T follicular helper cell (primary cell): ENCODE results near the gene CEMIP2.
"Not testable (repeated sequence)": the region's sequence is repeated elsewhere in the genome, so short reads cannot be mapped to it uniquely, and the experiment has no call there.

Experiments
- DNase-seq: peaks from one replicate; pipeline ENCODE4 v3.0.0-alpha.2; 2020; ENCODE audit warnings: low read depth
- total RNA-seq, 2 experiments: gene quantifications; one replicate each; lab custom pipeline; 2026; lab: John Stamatoyannopoulos, UW

Gene CEMIP2, protein sequence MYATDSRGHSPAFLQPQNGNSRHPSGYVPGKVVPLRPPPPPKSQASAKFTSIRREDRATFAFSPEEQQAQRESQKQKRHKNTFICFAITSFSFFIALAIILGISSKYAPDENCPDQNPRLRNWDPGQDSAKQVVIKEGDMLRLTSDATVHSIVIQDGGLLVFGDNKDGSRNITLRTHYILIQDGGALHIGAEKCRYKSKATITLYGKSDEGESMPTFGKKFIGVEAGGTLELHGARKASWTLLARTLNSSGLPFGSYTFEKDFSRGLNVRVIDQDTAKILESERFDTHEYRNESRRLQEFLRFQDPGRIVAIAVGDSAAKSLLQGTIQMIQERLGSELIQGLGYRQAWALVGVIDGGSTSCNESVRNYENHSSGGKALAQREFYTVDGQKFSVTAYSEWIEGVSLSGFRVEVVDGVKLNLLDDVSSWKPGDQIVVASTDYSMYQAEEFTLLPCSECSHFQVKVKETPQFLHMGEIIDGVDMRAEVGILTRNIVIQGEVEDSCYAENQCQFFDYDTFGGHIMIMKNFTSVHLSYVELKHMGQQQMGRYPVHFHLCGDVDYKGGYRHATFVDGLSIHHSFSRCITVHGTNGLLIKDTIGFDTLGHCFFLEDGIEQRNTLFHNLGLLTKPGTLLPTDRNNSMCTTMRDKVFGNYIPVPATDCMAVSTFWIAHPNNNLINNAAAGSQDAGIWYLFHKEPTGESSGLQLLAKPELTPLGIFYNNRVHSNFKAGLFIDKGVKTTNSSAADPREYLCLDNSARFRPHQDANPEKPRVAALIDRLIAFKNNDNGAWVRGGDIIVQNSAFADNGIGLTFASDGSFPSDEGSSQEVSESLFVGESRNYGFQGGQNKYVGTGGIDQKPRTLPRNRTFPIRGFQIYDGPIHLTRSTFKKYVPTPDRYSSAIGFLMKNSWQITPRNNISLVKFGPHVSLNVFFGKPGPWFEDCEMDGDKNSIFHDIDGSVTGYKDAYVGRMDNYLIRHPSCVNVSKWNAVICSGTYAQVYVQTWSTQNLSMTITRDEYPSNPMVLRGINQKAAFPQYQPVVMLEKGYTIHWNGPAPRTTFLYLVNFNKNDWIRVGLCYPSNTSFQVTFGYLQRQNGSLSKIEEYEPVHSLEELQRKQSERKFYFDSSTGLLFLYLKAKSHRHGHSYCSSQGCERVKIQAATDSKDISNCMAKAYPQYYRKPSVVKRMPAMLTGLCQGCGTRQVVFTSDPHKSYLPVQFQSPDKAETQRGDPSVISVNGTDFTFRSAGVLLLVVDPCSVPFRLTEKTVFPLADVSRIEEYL (N-terminal part only)
- total RNA-seq: 273 to 417 reads per million in 2 experiments

DNA sequence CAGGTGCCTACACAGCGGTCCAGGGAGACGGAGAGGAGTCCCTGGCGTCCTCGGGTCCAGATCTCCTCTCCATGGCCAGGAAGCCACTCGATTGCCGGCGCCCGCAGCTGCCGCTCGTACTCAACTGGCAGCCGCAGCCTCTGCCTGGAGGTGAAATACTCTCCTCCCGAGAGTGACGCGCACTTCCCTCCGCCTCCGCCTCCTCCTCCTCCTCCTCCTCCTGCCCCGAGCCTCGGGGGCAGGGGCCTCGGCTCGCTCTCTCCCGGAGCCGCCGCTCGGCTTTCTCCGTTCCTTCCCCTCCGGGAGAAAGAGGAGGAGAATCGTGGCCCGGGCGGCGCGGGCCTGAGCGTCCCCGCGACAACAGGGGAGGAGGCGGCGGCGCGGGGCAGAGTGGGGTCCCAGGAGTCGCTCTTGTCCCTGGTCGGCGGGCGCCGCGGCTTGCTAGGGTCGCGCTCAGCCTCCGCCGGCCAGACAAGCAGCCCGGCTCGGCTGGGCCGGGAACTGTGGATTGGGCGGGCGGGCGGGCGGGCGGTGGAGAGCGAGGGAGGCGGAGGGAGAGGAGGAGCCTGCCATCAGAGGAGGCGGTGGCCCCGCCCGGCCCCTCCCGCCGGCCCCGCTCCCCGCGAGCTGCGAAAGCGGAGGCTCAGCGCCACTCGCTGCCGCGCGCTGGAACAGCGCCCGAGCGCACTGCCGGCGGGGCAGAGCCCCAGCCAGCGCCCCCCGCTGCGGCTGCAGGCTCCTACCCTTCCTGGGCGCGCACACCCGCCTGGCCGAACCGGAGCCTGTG is at the start of gene CEMIP2:
Gene CEMIP2, minus strand, starts transcription at position 126 of the 787 bp plus-strand sequence. CDS start 18,140 bp downstream, outside the sequence.
- DNase-seq: peak; percentile 85

DNA sequence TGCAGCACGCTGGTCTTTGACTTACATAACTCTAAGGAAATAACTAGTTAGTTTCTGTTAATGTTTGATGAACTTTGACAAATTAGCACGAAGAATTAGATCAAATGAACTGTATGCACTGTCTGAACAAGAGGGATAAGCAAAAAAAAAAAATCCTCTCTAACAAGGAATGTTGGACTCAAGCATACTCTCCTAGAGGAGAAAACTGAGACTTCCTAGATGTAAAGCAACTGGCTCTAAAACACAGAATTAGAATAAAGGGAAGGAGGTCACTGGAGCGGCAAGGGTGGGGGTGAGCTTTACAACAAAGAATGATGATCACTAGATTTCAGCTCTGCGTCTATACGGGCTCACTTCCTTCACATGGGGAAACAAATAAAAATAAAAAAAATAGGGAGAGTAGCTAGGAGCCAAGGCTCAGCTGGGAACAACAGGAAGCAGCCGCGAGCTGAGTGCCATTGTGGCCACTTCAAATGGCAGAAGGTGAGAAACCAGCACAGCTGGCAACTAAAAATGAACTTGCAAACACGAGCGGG is 48.7 kb upstream of the CEMIP2 start:
- DNase-seq: no peak

DNA sequence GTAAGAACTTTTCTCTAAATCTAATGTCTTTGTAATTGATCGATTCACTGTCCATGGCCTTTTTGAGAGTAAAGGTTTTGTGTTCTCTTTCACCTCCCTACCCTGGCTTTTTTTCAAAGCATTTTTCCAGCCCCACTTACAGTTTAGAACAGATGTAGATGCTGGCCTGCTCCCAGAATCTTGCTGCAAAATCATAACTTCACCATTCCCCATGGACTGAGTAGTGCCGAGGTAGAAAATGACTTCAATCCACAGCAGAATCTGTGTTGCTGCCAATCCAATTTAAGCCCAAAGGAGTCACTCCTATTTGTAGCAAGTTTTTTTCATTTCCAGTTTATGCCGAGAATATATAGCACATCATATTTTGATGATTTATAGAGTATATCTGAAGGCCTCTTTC is 46.5 kb upstream of the CEMIP2 start:
- no peak for DNase-seq

DNA sequence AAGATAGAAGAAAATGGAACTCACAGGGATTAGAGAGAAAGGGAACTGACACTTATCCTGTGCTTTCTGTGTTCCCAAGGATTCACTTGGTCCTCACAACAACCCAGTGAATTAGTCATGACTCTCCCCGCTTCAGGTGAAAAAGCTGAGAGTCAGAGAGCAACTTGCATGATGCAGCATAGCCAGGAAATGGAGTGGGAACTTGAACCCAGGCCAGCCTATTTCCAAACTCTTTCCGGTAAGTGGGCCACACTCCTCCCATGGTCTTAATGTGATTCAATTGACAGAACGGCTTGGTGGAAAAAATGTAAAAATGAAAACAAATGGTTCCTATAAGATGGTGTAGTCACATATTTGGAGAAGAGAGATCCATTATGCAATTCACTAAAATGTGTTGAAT is 45.9 kb upstream of the CEMIP2 start:
- DNase-seq: no peak

DNA sequence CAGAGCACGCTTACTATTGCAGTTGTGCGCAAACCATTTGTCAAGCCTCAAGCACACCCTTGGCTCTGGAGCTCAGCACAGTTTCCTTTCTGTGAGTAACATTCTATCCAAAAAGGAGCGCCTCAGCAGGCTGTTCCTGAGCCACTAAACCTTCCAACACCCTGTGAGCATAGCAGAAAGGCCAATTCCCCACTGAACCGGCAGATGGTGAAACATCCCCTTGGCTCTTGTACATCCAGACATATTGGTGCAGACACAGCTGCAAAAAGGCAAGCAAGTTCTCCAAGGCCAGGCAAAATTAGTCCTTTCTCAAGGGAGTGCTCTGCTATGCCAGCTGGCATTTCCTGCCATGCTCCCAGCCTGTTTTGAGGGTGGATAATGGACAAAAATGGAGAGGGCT is 44.1 kb upstream of the CEMIP2 start:
- no peak for DNase-seq

DNA sequence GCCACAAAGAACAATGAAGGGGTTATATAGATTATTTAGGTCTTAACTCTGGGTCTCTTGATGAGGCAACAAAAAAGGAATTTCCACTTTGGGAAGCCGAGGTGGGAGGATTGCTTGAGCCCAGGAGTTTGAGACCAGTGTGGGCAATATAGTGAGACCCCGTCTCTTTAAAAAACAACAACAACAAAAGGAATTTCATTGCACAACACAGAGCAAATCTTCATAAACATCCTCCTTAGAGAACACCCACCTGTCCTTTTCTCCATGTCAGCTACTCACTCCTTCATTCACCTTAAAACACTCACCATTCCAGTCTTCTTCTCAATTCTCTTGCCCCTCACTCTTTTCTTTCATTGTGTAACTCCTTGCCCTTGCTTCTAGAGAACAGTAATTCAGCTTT is 39.8 kb upstream of the CEMIP2 start:
- no peak for DNase-seq

DNA sequence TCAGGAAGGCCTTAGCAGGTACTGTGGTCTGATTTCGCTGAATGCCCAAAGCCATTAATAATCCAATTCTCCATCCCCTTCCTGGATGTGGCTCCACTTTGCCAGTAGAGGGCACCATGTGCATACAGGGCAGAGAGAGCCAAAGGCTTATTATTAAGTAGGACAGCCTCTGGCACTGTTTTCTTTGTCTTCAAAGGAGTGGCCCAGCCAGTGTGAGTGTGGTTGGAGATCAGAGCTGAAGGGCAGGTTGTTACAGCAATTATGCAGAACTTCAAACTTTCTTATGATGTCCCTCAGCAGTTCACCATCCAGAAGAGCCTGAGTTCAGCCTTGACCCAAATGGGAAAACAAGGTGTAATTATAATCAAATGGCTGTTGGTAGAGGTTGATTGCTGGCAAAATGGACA is 38.6 kb upstream of the CEMIP2 start:
- peak; percentile 31 for DNase-seq

DNA sequence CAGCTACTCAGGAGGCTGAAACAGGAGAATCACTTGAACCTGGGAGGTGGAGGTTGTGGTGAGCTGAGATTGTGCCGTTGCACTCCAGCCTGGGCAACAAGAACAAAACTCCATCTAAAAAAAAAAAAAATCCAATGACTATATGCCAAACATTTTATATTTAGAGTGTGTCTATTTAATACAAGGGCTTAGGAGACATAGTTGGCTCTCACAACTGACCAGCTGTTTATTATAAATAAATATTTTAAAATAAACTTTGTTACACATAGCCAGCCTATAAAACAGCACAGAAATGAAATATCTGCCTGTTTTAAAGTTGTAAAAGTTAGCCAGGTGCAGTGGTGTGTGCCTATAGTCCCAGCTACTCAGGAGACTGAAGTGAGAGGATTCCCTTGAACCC is 36.8 kb upstream of the CEMIP2 start:
- DNase-seq: not testable (repeated sequence)

DNA sequence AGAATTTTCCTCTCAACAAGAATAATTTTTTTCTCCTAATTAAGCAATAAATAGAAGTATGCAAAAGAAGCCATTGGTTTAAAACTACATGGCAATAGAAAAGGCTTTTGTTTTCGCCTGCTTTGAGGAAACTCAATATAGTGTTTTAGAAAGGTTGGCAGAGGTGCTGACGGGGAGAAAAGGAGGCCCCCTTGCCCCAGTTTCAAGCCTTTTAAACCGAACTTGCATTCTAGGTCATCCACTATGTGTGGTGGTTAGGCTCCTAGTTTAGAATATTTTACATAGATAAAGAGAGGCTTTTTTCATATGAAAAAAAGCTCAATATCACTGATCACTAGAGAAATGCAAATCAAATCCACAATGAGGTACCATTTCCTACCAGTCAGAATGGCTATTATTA is 33.5 kb upstream of the CEMIP2 start:
- DNase-seq: no peak

DNA sequence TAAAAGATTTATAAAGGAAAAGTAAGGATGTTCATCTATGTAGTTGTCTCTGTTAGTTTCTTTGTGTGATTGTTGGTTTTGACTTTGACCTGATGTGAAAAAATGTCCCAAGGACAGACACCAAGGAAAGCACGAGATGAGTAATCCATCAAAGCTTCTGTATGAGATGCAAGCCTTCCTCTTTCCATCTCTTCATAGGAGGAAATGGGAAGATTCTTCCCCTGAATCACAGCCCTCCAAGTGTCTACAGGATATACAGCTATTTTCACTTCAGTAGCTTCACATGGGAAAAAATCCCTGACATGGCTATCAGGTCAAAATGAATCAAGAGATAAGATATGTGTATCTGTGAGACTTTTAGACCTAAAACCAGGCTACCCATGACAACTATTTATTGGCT is 29.0 kb upstream of the CEMIP2 start:
- no peak for DNase-seq

DNA sequence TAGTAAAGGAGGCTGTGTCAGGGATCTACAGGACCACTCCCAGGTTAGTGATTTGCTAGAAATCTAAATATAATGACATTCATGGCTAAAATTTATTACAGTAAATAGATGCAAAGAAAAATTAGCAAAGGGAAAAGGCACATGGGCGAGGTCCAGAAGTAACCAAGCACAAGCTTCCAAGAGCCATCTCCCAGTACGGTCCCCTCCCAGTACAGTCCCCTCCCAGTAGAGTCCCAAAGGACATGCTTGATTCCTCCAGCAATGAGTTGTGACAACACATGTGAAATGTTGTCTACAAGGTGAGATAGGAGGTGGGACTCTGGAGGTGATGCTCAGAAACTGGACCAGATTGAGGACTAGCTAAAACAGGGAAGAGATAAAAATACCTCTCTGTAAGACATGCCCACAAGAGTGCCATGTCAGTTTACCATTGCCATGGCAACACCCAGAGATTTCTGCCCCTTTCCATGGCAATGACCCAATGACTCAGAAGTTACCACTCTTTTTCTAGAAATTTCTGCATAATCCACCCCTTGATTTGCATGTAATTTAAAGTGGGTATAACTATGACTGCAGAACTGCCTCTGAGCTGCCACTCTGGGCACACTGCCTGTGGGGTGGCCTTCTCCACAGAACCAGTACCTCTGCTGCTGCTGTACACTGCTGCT is 27.9 kb upstream of the CEMIP2 start:
- peak; percentile 5 for DNase-seq

DNA sequence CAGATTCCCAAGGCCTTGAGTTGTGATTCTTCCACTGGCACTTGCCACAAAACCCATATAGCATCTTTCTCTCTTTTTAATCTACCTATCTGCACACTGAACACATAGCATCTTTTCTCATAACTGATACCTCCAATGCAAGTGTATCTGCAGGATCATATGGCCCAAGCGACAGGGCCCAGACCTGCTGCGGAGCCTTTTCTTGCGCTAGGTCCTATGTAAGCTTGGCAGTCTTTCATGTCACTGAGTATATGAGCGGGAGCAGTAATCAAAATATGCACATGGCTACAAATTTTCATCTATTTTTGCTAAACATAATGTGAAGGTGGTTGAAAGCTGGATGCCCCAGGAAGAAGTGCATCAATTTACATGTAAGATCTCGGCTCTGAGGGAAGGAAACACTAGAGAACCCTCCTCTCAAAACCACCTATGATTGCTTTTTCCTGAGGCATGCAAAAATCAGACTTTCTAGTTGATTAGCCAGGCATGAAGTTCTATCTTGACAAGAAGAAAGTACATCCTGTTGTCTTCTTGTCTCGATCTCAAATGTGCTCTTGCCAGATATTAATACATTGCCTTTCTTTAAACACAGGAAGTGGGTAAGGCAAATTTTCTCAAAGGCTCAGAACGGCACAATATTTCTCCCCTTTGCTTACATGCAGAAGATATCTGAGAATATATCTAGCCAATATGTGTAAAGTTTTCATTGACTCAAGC is 26.9 kb upstream of the CEMIP2 start:
- peak; percentile 3 for DNase-seq

DNA sequence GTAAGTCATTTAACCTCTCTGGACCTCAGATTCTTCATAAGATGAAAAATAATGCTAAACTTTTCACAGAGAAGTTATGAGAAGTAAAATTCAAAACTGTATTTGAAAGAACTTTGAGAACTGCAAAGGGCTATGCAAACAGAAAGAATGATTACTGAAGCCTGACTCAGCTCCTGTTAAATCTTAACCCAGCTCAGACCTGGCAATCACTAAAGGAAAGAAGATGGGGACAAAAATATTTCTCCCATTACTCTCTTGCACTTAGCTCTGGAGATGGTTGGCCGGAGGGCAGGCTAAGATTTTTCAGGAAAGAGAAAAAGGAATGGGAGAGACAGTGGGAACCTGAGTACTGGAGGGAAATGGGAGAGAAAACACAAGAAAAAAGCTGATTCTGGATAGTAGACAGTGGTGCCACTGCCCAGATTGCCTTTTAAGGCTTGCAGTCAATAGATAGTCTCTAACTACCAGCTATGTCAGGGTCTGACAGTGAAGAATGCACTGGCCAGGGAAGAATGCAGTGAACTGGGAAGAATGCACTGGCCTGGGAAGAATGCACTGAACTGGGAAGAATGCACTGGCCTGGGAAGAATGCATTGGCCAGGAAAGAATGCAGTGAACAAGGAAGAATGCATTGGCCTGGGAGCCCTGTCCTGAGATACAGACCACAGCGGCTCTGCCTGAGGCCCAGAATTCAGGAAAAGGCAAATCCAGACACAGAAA is 25.2 kb upstream of the CEMIP2 start:
- no peak for DNase-seq

DNA sequence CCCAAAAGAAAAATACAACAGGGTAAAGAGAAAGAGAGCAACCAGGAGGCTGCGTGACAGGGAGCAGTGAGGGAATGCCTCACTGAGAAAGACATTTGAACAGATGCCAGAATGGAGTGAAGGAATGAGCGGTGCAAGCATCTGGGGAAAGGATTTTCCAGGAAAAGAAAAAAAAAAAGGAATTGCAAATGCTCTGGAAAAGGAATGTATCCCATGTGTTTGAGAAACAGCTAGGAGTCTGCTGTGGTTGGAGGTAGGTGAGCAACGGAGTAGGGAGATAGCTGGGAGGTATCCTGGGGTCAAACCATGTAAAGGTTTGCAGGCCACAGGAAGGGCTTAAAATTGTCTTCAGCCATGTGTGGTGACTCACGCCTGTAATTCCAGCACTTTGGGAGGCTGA is 23.6 kb upstream of the CEMIP2 start:
- no peak for DNase-seq

DNA sequence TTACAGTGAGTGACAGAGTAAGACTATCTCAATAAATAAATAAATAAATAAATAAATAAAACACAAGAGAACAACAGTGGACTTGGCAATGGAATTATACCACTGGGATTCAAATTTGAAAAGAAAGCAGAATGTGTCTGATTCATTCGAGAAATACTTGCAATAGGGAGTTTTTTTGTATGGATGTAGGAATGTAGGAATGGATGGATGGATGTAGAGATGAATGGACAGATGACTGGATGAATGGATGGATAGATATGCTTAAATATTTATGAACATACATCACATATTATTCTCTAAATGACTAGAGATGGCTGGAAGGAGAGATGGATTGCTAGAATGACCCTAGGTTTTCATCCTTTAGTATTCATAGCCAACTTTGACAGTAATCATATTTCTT is 22.0 kb upstream of the CEMIP2 start:
- DNase-seq: no peak

DNA sequence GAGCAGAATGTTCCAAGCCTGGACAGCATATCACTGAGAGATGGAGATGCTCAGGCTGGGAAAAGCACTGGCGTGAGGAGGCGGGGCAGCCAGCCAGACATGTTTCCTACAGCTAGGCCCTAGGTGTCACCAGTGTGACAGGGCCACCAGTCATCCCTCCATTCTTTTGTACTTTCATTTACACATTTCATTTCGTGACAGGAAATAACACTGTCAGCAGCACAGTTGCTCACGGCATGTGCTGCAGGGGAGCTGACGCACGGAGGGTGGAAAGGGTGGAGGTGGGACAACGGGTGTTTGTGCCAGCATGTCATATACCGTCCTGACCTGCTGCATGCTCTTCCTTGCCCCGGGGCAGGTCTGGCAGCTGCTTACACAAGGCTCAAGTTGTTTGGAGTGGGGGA is 14.8 kb upstream of the CEMIP2 start:
- DNase-seq: peak; percentile 86

DNA sequence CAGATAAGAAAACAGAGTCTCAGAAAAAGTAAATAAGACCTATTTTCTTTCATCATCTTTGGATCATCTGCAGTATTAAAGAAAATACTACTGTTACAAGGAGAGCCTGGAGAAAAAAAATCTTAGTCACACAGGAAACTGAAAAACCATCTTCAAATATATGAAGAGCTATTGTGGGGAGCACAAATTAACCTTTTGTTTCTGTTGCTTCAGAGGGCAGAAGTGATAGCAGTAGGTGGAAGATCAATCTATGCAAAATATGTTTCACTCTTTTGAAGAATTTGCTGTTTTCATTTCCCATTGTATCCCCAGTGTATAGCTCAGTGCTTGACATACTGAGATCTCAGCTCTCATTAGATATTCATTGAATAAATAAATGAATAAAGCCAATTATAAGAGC is 13.1 kb upstream of the CEMIP2 start:
- no peak for DNase-seq

DNA sequence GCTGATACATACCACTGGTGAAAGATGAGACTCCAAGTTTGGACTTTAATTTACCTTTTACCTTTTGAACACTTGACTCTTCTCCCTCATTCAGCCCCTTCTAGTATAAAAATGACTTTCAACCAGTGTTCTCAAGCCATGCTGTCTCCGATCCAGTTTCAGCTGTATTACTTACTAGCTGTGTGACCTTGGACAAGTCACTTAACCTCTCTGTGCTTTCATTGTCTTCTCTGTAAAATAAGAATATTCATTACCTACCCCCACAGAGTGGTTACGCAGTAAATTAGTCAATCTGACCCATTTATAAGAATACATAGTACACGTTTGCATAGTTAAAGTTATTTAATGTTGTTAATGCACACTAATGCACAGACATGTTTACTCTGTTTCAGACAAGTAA is 12.6 kb upstream of the CEMIP2 start:
- no peak for DNase-seq

DNA sequence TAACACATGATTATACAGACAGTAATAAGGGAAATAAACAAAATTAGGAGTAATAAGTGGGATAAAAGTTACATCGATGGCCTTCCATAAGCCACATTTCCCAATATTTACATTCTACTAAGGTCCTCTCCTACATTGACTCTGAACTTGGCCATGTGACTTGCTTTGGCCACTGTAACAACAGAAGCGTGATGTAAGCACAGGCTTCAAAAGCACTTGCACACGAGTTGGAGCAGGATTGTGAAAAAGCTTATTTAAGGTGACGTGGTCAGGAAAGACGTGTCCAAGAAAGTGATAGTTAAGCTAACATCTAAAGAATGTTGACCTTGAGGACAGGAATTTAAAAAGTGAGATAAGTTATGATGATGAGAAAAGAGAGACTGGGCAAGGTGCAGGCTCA is 9.8 kb upstream of the CEMIP2 start:
- no peak for DNase-seq
